ENCODE data around the gene TMEM59.
"Not testable (repeated sequence)": the region's sequence is repeated elsewhere in the genome, so short reads cannot be mapped to it uniquely, and the experiment has no call there.

The TMEM59 gene

DNA sequence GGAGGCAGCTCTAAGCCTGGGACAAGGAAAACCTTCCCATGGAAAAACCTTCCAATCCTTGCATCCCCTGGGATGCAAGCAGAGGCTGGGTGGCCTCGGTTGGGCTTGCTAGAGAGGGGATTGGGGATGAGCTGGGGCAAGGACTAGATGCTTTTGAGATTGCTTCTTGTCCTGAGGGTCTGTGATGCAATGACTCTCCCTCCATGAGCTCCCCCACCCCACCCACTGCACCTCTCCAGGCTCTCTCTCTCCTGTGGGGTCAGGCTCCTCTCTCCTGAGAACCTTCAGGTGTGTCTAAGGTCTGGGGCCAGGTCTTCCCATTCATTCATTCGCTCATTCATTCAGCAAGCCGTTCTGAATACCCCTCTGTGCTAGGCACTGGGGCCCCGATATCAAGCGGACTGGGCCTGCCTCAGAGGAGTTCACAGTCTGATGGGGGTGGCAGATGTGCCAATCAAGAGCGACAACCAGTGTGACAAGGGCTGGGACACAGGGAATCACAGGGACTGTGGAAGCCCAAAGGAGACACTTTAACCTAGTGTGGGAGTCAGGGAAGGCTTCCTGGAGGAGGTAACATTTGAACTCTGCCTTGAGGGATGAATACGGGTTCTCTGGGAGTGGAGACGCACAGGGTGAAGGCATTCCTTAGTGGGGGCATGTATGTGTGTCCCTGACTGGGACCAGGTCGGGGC is 41.5 kb downstream of the TMEM59 start:
- no peak for DNase-seq

GRCh38 chr1:54010415-54011117 is 42.4 kb downstream of the TMEM59 start:
- no peak for DNase-seq

DNA sequence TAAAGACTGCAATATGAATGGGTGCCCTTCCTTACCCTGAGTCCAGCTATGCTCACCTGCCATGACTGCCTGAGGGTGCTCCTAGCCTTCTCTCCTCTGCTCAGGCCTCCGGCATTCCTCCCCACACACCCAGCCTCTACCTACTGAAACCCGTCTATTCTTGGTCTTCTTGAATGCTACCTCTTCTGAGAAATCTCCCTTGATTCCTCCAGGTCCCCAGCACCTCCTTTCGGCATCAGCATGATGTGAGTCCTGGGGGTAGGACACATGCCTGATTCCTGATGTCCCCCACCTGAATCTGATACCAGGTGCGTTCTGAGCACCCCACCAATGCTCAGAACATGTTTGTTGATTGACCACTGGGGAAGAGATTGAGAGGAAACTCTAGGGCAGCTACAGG is 43.6 kb downstream of the TMEM59 start:
- no peak for DNase-seq

DNA sequence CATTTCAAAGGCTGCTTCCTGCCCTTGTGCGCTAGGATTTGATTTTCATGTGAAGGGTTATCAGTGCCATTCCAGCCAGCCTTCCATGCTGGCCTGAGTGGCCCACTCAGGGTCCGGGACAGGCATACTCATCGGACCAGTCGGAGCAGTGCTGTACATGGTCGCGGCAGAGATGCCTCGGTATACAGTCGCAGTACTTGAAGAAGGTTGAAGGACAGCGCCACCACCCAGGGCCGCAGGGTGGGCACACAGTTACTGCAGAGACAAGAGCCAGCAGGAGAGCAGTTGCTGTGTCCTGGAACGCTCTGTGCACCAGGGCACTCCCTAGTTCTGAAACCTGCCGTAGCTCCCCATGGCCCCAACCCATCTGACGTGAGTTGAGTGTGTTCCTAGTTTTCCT is 44.1 kb downstream of the TMEM59 start:
- DNase-seq, result no peak

GRCh38 chr1:54007613-54008012 is 45.4 kb downstream of the TMEM59 start:
- DNase-seq, result no peak

DNA sequence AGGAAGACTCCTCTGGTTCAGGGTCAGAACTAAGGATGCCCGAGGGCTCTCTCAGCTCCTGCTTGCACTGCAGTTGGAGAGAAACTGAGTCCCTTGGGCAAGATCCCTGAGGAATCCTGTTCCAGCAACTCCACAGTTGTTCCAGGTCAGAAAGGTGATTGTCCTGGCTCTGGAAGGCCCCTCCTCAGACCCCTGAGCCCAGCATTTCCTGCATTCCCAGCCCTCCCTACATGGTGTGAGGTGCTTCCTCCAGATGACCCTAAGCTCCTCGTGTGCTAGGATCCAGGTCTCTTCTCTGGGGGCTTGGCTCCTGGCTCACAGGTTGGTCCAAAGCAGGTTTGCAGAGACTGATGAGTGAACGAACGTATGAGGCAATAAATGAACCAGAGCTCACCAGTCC is 46.5 kb downstream of the TMEM59 start:
- DNase-seq, result no peak

GRCh38 chr1:54004481-54005049 is 48.4 kb downstream of the TMEM59 start:
- DNase-seq, result no peak

DNA sequence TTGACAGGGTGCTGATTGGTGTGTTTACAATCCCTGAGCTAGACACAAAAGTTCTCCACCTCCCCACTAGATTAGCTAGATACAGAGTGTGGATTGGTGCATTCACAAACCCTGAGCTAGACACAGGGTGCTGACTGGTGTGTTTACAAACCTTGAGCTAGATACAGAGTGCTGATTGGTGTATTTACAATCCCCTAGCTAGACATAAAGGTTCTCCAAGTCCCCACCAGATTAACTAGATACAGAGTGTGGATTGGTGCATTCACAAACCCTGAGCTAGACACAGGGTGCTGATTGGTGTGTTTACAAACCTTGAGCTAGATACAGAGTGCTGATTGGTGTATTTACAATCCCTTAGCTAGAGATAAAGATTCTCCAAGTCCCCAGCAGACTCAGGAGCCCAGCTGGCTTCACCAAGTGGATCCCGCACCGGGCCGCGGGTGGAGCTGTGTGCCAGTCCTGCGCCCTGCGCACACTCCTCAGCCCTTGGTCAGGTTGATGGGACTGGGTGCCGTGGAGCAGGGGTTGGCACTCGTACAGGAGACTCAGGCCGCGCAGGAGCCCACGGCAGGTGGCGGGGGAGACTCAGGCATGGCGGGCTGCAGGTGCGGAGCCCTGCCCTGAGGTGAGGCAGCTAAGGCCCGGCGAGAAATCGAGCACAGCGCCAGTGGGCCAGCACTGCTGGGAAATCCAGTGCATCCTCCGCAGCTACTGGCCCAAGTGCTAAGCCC is 49.1 kb downstream of the TMEM59 start:
- DNase-seq, result not testable (repeated sequence)

- no peak for DNase-seq
Observed at GRCh38 chr1:54003249-54003646, 49.8 kb downstream of the TMEM59 start.

- no peak for DNase-seq
Observed at GRCh38 chr1:54002544-54003248, 50.3 kb downstream of the TMEM59 start.

DNA sequence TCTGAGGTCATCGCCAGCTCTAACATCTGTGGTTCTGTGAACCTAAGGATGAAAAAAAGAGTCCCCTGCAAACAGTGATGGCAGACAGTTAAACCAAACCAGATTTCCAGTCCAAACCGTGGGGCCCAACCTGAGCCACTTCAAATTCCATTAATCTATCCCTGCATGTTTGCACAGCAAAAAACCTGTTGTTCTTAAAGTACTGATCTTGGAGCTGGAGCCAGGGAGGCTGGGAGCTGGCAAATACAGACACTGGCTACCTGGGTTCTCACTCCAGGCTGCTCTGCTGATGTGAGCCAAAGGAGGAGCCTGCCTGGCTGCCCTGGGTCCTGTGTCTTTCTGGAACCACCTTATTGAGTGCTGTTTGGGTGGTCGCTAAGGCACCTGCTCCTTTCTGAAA is 51.4 kb downstream of the TMEM59 start:
- no peak for DNase-seq

DNA sequence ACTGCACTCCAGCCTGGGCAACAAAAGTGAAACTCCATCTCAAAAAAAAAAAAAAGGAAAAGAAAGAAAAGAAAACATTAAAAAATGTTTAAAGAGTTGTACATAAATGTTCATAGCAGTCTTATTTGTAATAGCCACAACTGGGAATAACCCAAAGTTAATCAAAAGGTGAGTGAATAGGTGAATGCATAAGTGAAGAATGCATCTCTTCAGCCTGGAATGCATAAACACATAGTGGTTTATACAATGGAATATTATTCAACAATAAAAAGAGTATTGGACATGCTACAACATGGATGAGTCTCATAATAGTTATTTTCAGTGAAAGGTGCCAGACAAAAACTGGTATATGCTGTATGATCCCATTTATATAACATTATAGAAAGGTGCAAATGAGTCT is 53.1 kb downstream of the TMEM59 start:
- DNase-seq, result no peak

DNA sequence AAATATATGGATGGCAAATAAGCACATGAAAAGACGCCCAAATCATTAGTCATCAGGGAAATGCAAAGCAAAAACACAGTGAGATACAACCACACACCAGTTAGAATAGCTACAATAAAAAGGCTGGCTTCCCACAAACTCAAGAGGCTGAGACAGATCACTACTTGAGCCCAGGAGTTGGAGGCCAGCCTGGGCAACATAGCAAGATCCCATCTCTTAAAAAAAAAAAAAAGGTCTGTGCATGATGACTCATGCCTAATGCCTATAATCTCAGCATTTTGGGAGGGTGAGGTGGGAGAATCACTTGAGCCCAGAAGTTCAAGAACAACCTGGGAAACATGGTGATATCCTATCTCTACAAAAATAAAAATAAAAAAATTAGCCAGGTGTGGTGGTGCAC is 54.8 kb downstream of the TMEM59 start:
- no peak for DNase-seq

DNA sequence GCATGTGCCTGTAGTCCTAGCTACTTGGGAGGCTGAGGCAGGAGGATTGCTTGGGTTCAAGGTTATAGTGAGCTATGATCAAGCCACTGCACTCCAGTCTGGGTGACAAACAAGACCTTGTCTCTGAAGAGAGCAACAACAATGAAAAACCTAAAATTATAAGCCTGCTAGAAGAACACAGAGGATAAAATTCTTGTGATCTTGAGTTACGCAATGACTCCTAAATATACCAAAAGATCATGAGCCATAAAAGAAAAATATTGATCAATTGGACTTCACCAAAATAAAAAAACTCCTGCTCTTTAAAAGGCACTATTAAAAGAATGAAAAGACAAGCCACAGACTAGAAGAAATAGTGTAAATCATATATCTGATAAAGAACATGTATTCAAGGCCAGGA is 57.3 kb downstream of the TMEM59 start:
- no peak for DNase-seq

DNA sequence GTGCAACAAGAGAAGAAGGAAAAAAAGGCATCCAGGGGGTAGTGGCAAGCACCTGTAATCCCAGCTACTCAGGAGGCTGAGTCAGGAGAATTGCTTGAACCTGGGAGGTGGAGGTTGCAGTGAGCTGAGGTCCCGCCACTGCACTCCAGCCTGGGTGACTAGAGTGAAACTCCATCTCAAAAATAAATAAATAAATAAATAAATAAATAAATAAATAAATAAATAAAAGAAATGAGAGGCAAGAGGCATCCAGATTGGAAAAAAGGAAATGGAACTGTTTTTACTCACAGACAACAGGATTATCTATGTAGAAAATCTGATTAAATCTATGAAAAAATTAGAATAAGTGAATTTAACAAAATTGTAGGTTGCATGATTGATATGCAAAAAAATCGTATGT is 58.5 kb downstream of the TMEM59 start:
- DNase-seq, result not testable (repeated sequence)

GRCh38 chr1:53992085-53992874 is 60.7 kb downstream of the TMEM59 start:
- no peak for DNase-seq

- no peak for DNase-seq
Observed at GRCh38 chr1:53987880-53988279, 65.1 kb downstream of the TMEM59 start.

DNA sequence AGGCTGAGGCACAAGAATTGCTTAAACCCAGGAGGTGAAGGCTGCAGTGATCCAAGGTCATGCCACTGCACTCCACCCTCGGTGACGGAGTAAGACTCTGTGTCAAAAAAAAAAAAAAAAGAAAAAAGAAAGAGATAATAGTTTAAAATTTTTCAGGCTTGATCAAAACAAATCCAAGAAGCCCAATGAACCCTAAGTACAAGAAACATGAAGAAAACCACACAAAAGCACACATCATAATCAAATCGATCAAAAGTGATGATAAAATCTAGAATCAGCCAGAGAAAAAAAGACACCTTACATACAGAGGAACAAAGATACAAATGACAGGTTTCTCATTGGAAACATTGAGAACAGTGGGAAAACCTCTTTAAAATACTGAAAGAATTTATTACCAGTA is 66.5 kb downstream of the TMEM59 start:
- DNase-seq, result no peak

DNA sequence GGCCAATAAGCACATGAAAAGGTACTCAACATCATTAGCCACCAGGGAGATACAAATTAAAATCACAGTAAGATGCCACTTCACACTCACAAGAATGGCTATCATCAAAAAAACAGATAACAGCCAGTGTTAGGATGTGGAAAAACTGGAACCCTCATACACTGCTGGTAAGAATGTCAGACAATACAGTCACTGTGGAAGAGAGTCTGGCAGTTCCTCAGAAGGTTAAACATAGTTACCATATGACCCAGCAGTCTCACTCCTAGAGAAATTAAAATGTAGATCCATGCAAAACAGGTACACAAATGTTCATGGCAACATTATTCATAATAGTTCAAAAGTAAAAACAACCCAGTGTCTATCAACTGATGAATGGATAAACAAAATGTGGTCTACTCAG is 68.3 kb downstream of the TMEM59 start:
- no peak for DNase-seq

DNA sequence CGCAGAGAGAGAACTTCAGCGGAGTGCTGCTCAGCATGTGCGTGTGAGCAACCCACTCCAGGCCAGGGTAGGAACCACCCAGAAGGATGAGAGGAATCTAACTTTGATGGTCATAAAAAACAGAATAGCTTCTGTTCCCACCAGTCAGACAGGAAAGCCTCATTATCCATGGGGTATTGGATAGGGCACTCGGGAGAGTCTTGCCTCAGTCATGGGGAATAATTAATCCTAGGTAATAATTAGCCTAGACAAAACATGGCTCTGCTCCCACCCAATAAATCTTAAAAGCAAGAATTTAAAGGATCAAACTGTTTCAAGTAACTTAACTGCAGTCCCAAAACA is 70.3 kb downstream of the TMEM59 start:
- DNase-seq, result no peak

GRCh38 chr1:53982034-53982762 is 70.8 kb downstream of the TMEM59 start:
- no peak for DNase-seq

DNA sequence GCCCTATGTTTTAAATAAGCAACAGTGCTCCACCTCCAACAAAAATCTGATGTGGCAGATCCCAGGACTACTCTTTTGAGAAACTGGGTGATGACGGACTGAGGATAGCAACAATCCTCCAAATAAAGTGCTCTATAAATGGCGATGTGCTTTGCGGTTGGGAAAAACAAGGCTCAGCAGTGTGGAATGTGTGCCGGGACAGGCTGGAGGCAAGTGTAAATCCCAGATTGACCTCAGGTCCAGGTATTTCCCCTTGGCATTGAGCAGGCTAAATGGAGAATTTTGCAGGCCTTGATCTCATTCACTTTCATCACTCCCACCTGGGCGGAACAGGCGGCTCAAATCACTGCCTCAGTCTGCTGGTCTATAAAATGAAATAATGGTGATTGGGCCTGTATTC is 71.8 kb downstream of the TMEM59 start:
- no peak for DNase-seq

Data from KG1 (cell line).